DMS53 (cell line): ENCODE measurements around the gene ZCCHC8.
A peak's percentile ranks its signal among the peaks of the same experiment; 100 is the strongest.
"Not testable (repeated sequence)": the region's sequence is repeated elsewhere in the genome, so short reads cannot be mapped to it uniquely, and the experiment has no call there.

ENCODE experiments used
- DNase-seq: peaks from one replicate; lab custom pipeline; 2025; lab: John Stamatoyannopoulos, UW

ZCCHC8 gene

GRCh38 chr12:122500685-122501488 is at the start of gene ZCCHC8:
ZCCHC8 (minus strand) TSS chr12:122500932; CDS start chr12:122500840, 92 bp downstream.
- peak; percentile 99 for DNase-seq

- no peak for DNase-seq
Observed at GRCh38 chr12:122547330-122547729, 46.6 kb upstream of the ZCCHC8 start.

GRCh38 chr12:122545855-122546254 is 45.1 kb upstream of the ZCCHC8 start:
- no peak for DNase-seq

GRCh38 chr12:122544537-122544936 is 43.8 kb upstream of the ZCCHC8 start:
- DNase-seq: no peak

- no peak for DNase-seq
Observed at GRCh38 chr12:122538496-122538895, 37.8 kb upstream of the ZCCHC8 start.

GRCh38 chr12:122537021-122537420 is 36.3 kb upstream of the ZCCHC8 start:
- no peak for DNase-seq

- DNase-seq: no peak
Observed at GRCh38 chr12:122533856-122534255, 33.1 kb upstream of the ZCCHC8 start.

GRCh38 chr12:122528992-122529391 is 28.3 kb upstream of the ZCCHC8 start:
- DNase-seq: no peak

GRCh38 chr12:122528582-122528981 is 27.9 kb upstream of the ZCCHC8 start:
- DNase-seq: no peak

- DNase-seq: peak; percentile 62
Observed at GRCh38 chr12:122527478-122527944, 26.8 kb upstream of the ZCCHC8 start.

GRCh38 chr12:122526683-122527477 is 26.1 kb upstream of the ZCCHC8 start, which contains the start of the genes KNTC1 and RSRC2:
KNTC1 (plus strand) TSS chr12:122527249; CDS start chr12:122530064, 2,815 bp downstream.
RSRC2 (minus strand) TSS chr12:122526936; CDS start chr12:122526853, 83 bp downstream.
- peak; percentile 100 for DNase-seq

GRCh38 chr12:122523846-122524718 is 23.4 kb upstream of the ZCCHC8 start:
- DNase-seq: peak; percentile 20

- no peak for DNase-seq
Observed at GRCh38 chr12:122523280-122523679, 22.5 kb upstream of the ZCCHC8 start.

- no peak for DNase-seq
Observed at GRCh38 chr12:122520676-122521075, 19.9 kb upstream of the ZCCHC8 start.

- no peak for DNase-seq
Observed at GRCh38 chr12:122519418-122519817, 18.7 kb upstream of the ZCCHC8 start.

- DNase-seq: no peak
Observed at GRCh38 chr12:122518908-122519307, 18.2 kb upstream of the ZCCHC8 start.

GRCh38 chr12:122517877-122518276 is 17.1 kb upstream of the ZCCHC8 start:
- peak; percentile 48 for DNase-seq

GRCh38 chr12:122516544-122517361 is 16.0 kb upstream of the ZCCHC8 start:
- DNase-seq: no peak

- no peak for DNase-seq
Observed at GRCh38 chr12:122515275-122515674, 14.5 kb upstream of the ZCCHC8 start.

GRCh38 chr12:122513660-122514059 is 12.9 kb upstream of the ZCCHC8 start:
- no peak for DNase-seq

- not testable (repeated sequence) for DNase-seq
Observed at GRCh38 chr12:122513028-122513427, 12.3 kb upstream of the ZCCHC8 start.
